Esophagus (tissue), 2 donors: ENCODE data around the gene OR5AP2. TPM values are rescaled to one million over a fixed set of nuclear protein-coding genes. Genes with fewer than 3 reads are reported as not detected.
"Not testable (repeated sequence)": the region's sequence is repeated elsewhere in the genome, so short reads cannot be mapped to it uniquely, and the experiment has no call there.

Experiments
- H3K27ac ChIP-seq, 2 donors: one replicate each; pipeline ENCODE4 v1.5.1; 2013; ENCODE audit warnings: low read depth in 2 of 2, mild to moderate bottlenecking in 2 of 2, inconsistent platforms in 1 of 2, low read length in 1 of 2, moderate library complexity in 1 of 2
- H3K27me3 ChIP-seq, 2 donors: one replicate each; pipeline ENCODE4 v1.6.1; 2013; ENCODE audit warnings: low read length in 2 of 2, control low read depth in 1 of 2, mild to moderate bottlenecking in 1 of 2; ENCODE audit not compliant: insufficient read depth in 2 of 2, control insufficient read depth in 1 of 2
- H3K36me3 ChIP-seq, 2 donors: one replicate each; pipeline ENCODE4 v1.6.1; 2013; ENCODE audit warnings: low read length in 1 of 2; ENCODE audit not compliant: control insufficient read depth in 2 of 2, insufficient read depth in 2 of 2
- H3K4me1 ChIP-seq, 2 donors: one replicate each; pipeline ENCODE4 v1.6.1; 2013; ENCODE audit warnings: low read length in 1 of 2; ENCODE audit not compliant: control insufficient read depth in 2 of 2, insufficient read depth in 2 of 2
- H3K4me3 ChIP-seq, 2 donors: one replicate each; pipeline ENCODE4 v1.5.1; 2013; ENCODE audit warnings: low read length in 2 of 2, mild to moderate bottlenecking in 2 of 2, low read depth in 1 of 2, moderate library complexity in 1 of 2
- H3K9me3 ChIP-seq, 2 donors: one replicate each; pipeline ENCODE4 v1.6.1; 2013; ENCODE audit warnings: mild to moderate bottlenecking in 2 of 2, low read depth in 1 of 2, low read length in 1 of 2, moderate library complexity in 1 of 2; ENCODE audit not compliant: control insufficient read depth in 2 of 2, insufficient read depth in 1 of 2
- WGBS, 2 donors: extraction: QIAGEN DNeasy Blood & Tissue Kit; methylation state at CpG; one replicate each; pipeline ENCODE4 v1.1.7; 2013; 5-methylcytosine and 5-hydroxymethylcytosine counted together
- polyA plus RNA-seq, 2 donors: library from polyadenylated mRNA; stranded (reverse); fragments of 200-250 nt; gene quantifications; one replicate each; pipeline ENCODE4 v1.2.3, GENCODE V29; 2013
- donor health status: healthy with polysubstance abuse.
- donor health status: Bipolar disorder and iron deficiency.

The OR5AP2 gene
- not detected for polyA plus RNA-seq

GRCh38 chr11:56642339-56642738, at the start of gene OR5AP2:
Gene OR5AP2 (minus strand): TSS chr11:56642439. CDS start chr11:56642439, 0 bp downstream.
- no peaks in the 10 kb centered on the region for H3K27me3 ChIP-seq
- H3K9me3 ChIP-seq: peaks cover 2 to 6% of the 10 kb centered on the region in 2 donors

GRCh38 chr11:56691179-56691578, 48.9 kb upstream of the OR5AP2 start:
- not testable (repeated sequence) for H3K27me3 ChIP-seq, H3K4me1 ChIP-seq, H3K4me3 ChIP-seq, H3K27ac ChIP-seq, H3K36me3 ChIP-seq, H3K9me3 ChIP-seq
- WGBS, 2 donors: 81 to 89% methylated on average over 3 of the region's 3 CpGs

More at GRCh38 chr11:56642339-56642738, at the start of gene OR5AP2:
- H3K27ac ChIP-seq: no peak within 1 kb of the TSS
- no peaks in the 10 kb centered on the region for H3K36me3 ChIP-seq
- H3K4me1 ChIP-seq: no peaks in the 10 kb centered on the region
- 77 to 84% methylated on average over 2 of the region's 2 CpGs for WGBS, 2 donors
- H3K4me3 ChIP-seq: no peak within 1 kb of the TSS

GRCh38 chr11:56688554-56689100, 46.4 kb upstream of the OR5AP2 start:
- no peaks in the 10 kb centered on the region for H3K36me3 ChIP-seq
- no peaks in the 10 kb centered on the region for H3K27me3 ChIP-seq
- no peak overlapping the region for H3K4me3 ChIP-seq
- no peaks in the 10 kb centered on the region for H3K9me3 ChIP-seq
- WGBS, 2 donors: 67% methylated on average over 1 of the region's 1 CpG
- no peaks in the 10 kb centered on the region for H3K4me1 ChIP-seq
- H3K27ac ChIP-seq: no peak overlapping the region

- no peaks in the 10 kb centered on the region for H3K36me3 ChIP-seq
- H3K4me1 ChIP-seq: no peaks in the 10 kb centered on the region
- no peaks in the 10 kb centered on the region for H3K27me3 ChIP-seq
- WGBS, 2 donors: 56 to 62% methylated on average over 2 of the region's 2 CpGs
- H3K9me3 ChIP-seq: peaks cover 0 to 2% of the 10 kb centered on the region in 2 donors
- no peak overlapping the region for H3K4me3 ChIP-seq
- H3K27ac ChIP-seq: no peak overlapping the region
Observed at GRCh38 chr11:56670984-56671383, 28.7 kb upstream of the OR5AP2 start.

GRCh38 chr11:56663386-56663785, 21.1 kb upstream of the OR5AP2 start, which contains the start of gene OR5AR1:
Gene OR5AR1 (plus strand): TSS chr11:56663686. CDS start chr11:56663686, 0 bp downstream.
- 64 to 67% methylated on average over 2 of the region's 2 CpGs for WGBS, 2 donors
- Histone ChIP-seq H3K4me3 (no peak within 1 kb of the TSS), H3K9me3 (peaks cover 3 to 6% of the 10 kb centered on the region in 2 donors), H3K4me1 (no peaks in the 10 kb centered on the region), H3K36me3 (no peaks in the 10 kb centered on the region), H3K27ac (no peak within 1 kb of the TSS), H3K27me3 (no peaks in the 10 kb centered on the region)

- Histone ChIP-seq H3K4me1 (no peaks in the 10 kb centered on the region), H3K9me3 (peaks cover 3 to 6% of the 10 kb centered on the region in 2 donors), H3K27ac (no peak overlapping the region), H3K27me3 (no peaks in the 10 kb centered on the region), H3K4me3 (no peak overlapping the region), H3K36me3 (no peaks in the 10 kb centered on the region)
- WGBS, 2 donors: 29 to 34% methylated on average over 3 of the region's 3 CpGs
Observed at GRCh38 chr11:56659755-56660154, 17.5 kb upstream of the OR5AP2 start.

GRCh38 chr11:56637500-56637899, 4.7 kb downstream of the OR5AP2 start:
- no peaks in the 10 kb centered on the region for H3K36me3 ChIP-seq
- no peak overlapping the region for H3K4me3 ChIP-seq
- H3K27me3 ChIP-seq: no peaks in the 10 kb centered on the region
- H3K4me1 ChIP-seq: no peaks in the 10 kb centered on the region
- H3K27ac ChIP-seq: no peak overlapping the region
- peaks cover 2 to 6% of the 10 kb centered on the region in 2 donors for H3K9me3 ChIP-seq
- 61 to 73% methylated on average over 3 of the region's 3 CpGs for WGBS, 2 donors

- Histone ChIP-seq H3K36me3 (no peaks in the 10 kb centered on the region), H3K27ac (no peak overlapping the region), H3K4me1 (no peaks in the 10 kb centered on the region), H3K9me3 (peaks cover 2 to 4% of the 10 kb centered on the region in 2 donors), H3K4me3 (no peak overlapping the region), H3K27me3 (no peaks in the 10 kb centered on the region)
- WGBS, 2 donors: 68 to 79% methylated on average over 2 of the region's 2 CpGs
Observed at GRCh38 chr11:56636861-56637260, 5.4 kb downstream of the OR5AP2 start.

GRCh38 chr11:56632329-56632728, 9.9 kb downstream of the OR5AP2 start:
- H3K36me3 ChIP-seq: no peaks in the 10 kb centered on the region
- 62 to 74% methylated on average over 2 of the region's 2 CpGs for WGBS, 2 donors
- no peak overlapping the region for H3K4me3 ChIP-seq
- no peaks in the 10 kb centered on the region for H3K9me3 ChIP-seq
- H3K4me1 ChIP-seq: no peaks in the 10 kb centered on the region
- no peak overlapping the region for H3K27ac ChIP-seq
- H3K27me3 ChIP-seq: no peaks in the 10 kb centered on the region

- 53 to 57% methylated on average over 2 of the region's 2 CpGs for WGBS, 2 donors
- Histone ChIP-seq H3K4me3 (no peak overlapping the region), H3K36me3 (no peaks in the 10 kb centered on the region), H3K9me3 (no peaks in the 10 kb centered on the region), H3K4me1 (no peaks in the 10 kb centered on the region), H3K27me3 (no peaks in the 10 kb centered on the region), H3K27ac (no peak overlapping the region)
Observed at GRCh38 chr11:56625946-56626345, 16.3 kb downstream of the OR5AP2 start.
